Chondrocyte (in vitro differentiated cells): Measurements from ENCODE around the gene EGFR. TPM values are rescaled to one million over a fixed set of nuclear protein-coding genes. Genes with fewer than 3 reads are reported as not detected.

Experiments used
- DNase-seq: peaks from one replicate; pipeline ENCODE4 v3.0.0; 2021; ENCODE audit warnings: mixed read lengths, low spot score
- H3K27ac Mint-ChIP-seq: one replicate; pipeline ENCODE4 v1.8.0; 2021; ENCODE audit warnings: mild to moderate bottlenecking, moderate library complexity, mixed read lengths; ENCODE audit not compliant: unreplicated experiment
- H3K27me3 Mint-ChIP-seq: 2 replicates; pipeline ENCODE4 v1.8.0; 2021; ENCODE audit warnings: low read depth, mixed read lengths
- H3K36me3 Mint-ChIP-seq: 2 replicates; pipeline ENCODE4 v1.8.0; 2021; ENCODE audit warnings: low read depth, mixed read lengths
- H3K4me1 Mint-ChIP-seq: 2 replicates; pipeline ENCODE4 v1.8.0; 2021; ENCODE audit warnings: low read depth, mild to moderate bottlenecking, mixed read lengths
- H3K4me3 Mint-ChIP-seq: one replicate; pipeline ENCODE4 v1.8.0; 2021; ENCODE audit warnings: mild to moderate bottlenecking, moderate library complexity, mixed read lengths; ENCODE audit not compliant: unreplicated experiment
- H3K9me3 Mint-ChIP-seq: 2 replicates; pipeline ENCODE4 v1.8.0; 2021; ENCODE audit warnings: low read depth, mixed read lengths
- total RNA-seq: library from RNA; stranded (reverse); gene quantifications from 3 replicates; pipeline ENCODE4 v1.2.1, GENCODE V29; 2021
- TF ChIP-seq, protein P1 (sequence below): fragments of 200-600 bp; sonication (generic); IDR thresholded peaks from 2 replicates; pipeline ENCODE4 v1.5.0; 2021; ENCODE audit warnings: antibody characterized with exemption, mild to moderate bottlenecking, moderate library complexity

The EGFR gene
- total RNA-seq, 1 donor from 2014 or later: 25.5 TPM

DNA sequence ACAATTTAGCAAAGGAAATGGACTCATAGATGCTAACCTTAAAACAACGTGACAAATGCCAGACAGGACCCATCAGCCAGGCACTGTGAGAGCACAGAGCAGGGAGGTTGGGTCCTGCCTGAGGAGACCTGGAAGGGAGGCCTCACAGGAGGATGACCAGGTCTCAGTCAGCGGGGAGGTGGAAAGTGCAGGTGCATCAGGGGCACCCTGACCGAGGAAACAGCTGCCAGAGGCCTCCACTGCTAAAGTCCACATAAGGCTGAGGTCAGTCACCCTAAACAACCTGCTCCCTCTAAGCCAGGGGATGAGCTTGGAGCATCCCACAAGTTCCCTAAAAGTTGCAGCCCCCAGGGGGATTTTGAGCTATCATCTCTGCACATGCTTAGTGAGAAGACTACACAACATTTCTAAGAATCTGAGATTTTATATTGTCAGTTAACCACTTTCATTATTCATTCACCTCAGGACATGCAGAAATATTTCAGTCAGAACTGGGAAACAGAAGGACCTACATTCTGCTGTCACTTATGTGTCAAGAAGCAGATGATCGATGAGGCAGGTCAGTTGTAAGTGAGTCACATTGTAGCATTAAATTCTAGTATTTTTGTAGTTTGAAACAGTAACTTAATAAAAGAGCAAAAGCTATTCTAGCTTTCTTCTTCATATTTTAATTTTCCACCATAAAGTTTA, 188.8 kb downstream of the EGFR start:
- H3K27ac Mint-ChIP-seq: no peak overlapping the region

DNA sequence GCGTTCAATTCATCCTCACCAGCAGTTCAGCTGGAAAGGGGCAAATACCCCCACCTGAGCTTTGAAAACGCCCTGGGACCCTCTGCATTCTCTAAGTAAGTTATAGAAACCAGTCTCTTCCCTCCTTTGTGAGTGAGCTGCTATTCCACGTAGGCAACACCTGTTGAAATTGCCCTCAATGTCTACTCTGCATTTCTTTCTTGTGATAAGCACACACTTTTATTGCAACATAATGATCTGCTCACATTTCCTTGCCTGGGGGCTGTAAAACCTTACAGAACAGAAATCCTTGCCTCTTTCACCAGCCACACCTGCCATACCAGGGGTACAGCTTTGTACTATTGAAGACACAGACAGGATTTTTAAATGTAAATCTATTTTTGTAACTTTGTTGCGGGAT, 190.5 kb downstream of the EGFR start:
- Mint-ChIP-seq H3K4me3 (no peak overlapping the region), H3K4me1 (peaks cover 35% of the 10 kb centered on the region), H3K9me3 (no peaks in the 10 kb centered on the region), H3K27me3 (no peaks in the 10 kb centered on the region), H3K36me3 (peaks cover 12% of the 10 kb centered on the region), H3K27ac (no peak overlapping the region)
- TF ChIP-seq, protein P1, sequence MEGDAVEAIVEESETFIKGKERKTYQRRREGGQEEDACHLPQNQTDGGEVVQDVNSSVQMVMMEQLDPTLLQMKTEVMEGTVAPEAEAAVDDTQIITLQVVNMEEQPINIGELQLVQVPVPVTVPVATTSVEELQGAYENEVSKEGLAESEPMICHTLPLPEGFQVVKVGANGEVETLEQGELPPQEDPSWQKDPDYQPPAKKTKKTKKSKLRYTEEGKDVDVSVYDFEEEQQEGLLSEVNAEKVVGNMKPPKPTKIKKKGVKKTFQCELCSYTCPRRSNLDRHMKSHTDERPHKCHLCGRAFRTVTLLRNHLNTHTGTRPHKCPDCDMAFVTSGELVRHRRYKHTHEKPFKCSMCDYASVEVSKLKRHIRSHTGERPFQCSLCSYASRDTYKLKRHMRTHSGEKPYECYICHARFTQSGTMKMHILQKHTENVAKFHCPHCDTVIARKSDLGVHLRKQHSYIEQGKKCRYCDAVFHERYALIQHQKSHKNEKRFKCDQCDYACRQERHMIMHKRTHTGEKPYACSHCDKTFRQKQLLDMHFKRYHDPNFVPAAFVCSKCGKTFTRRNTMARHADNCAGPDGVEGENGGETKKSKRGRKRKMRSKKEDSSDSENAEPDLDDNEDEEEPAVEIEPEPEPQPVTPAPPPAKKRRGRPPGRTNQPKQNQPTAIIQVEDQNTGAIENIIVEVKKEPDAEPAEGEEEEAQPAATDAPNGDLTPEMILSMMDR: no peak
- DNase-seq: no peak

More for the DNA sequence above, 188.8 kb downstream of the EGFR start:
- DNase-seq: no peak
- Mint-ChIP-seq H3K4me1 (peaks cover 32% of the 10 kb centered on the region), H3K4me3 (no peak overlapping the region), H3K36me3 (peaks cover 12% of the 10 kb centered on the region), H3K27me3 (no peaks in the 10 kb centered on the region), H3K9me3 (no peaks in the 10 kb centered on the region)
- TF ChIP-seq, protein P1: no peak

DNA sequence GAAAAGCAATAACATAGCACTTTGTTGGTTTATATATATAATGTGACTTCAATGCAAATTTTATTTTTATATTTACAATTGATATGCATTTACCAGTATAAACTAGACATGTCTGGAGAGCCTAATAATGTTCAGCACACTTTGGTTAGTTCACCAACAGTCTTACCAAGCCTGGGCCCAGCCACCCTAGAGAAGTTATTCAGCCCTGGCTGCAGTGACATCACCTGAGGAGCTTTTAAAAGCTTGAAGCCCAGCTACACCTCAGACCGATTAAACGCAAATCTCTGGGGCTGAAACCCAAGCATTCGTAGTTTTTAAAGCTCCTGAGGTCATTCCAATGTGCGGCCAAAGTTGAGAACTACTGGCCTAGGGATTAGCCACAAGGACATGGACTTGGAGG, 191.4 kb downstream of the EGFR start:
- DNase-seq: no peak
- no peak overlapping the region for H3K4me3 Mint-ChIP-seq
- H3K4me1 Mint-ChIP-seq: peaks cover 39% of the 10 kb centered on the region
- peaks cover 12% of the 10 kb centered on the region for H3K36me3 Mint-ChIP-seq
- no peaks in the 10 kb centered on the region for H3K9me3 Mint-ChIP-seq
- no peak overlapping the region for H3K27ac Mint-ChIP-seq
- no peaks in the 10 kb centered on the region for H3K27me3 Mint-ChIP-seq
- TF ChIP-seq, protein P1: no peak

DNA sequence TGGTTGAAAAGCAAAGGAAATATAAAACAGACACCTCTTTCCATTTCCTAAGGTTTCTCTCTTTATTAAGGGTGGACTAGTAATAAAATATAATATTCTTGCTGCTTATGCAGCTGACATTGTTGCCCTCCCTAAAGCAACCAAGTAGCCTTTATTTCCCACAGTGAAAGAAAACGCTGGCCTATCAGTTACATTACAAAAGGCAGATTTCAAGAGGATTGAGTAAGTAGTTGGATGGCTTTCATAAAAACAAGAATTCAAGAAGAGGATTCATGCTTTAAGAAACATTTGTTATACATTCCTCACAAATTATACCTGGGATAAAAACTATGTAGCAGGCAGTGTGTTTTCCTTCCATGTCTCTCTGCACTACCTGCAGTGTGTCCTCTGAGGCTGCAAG, 191.9 kb downstream of the EGFR start:
- peaks cover 12% of the 10 kb centered on the region for H3K36me3 Mint-ChIP-seq
- H3K27ac Mint-ChIP-seq: no peak overlapping the region
- no peak overlapping the region for H3K4me3 Mint-ChIP-seq
- H3K4me1 Mint-ChIP-seq: peaks cover 39% of the 10 kb centered on the region
- H3K27me3 Mint-ChIP-seq: no peaks in the 10 kb centered on the region
- TF ChIP-seq, protein P1: no peak
- DNase-seq: no peak
- no peaks in the 10 kb centered on the region for H3K9me3 Mint-ChIP-seq

DNA sequence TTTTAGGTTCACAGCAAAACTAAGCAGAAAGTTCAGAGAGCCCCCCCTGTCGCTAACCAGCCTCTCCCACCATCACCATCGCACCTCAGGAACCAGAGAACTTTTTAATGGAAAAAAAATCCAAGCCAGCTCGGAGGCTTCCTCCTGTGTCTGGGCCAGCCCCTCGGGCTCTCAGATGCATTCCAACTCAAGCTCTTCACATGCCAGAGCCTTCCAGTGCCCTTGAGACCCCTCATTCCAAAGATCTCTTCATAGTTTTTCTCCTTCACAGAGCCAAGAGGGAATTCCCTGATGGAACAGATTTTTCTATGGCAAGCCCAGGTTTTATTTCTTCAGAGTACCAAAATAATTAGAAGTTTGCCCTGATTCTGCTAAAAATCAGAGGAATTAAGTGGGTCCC, 192.9 kb downstream of the EGFR start:
- Mint-ChIP-seq H3K27ac (peak overlapping the region; percentile 52), H3K9me3 (no peaks in the 10 kb centered on the region), H3K4me1 (peaks cover 39% of the 10 kb centered on the region), H3K4me3 (no peak overlapping the region), H3K36me3 (peaks cover 3% of the 10 kb centered on the region), H3K27me3 (no peaks in the 10 kb centered on the region)
- TF ChIP-seq, protein P1: no peak
- no peak for DNase-seq
